SK-N-SH treated with all-trans-retinoic acid at 6 μM for 48 hours (cell line): ENCODE results near the gene PRM1.
A peak's percentile ranks its signal among the peaks of the same experiment; 100 is the strongest.

Source experiments
- ATAC-seq: fragments of 200-7000 bp; cut with Tn5 transposase; 3 replicates; pipeline ENCODE4 v1.9.1; 2020; ENCODE audit warnings: mild to moderate bottlenecking, moderate library complexity
- ARNTL ChIP-seq: fragments of 450-650 bp; formaldehyde crosslinking; IDR thresholded peaks from 2 replicates; pipeline ENCODE4 v1.5.0; 2020; ENCODE audit warnings: low read depth, mild to moderate bottlenecking, moderate library complexity, borderline replicate concordance
- CSDC2 ChIP-seq: fragments of 250-450 bp; sonication (Bioruptor Pico); IDR thresholded peaks from 2 replicates; pipeline ENCODE4 v1.5.0; 2020; ENCODE audit warnings: mild to moderate bottlenecking, moderate library complexity
- ESRRG ChIP-seq: fragments of 250-450 bp; sonication (Bioruptor Pico); IDR thresholded peaks from 2 replicates; pipeline ENCODE4 v1.6.1; 2021; ENCODE audit warnings: mild to moderate bottlenecking
- GLIS3 ChIP-seq: fragments of 250-450 bp; sonication (Bioruptor Pico); IDR thresholded peaks from 2 replicates; pipeline ENCODE4 v1.5.0; 2020; ENCODE audit warnings: mild to moderate bottlenecking, moderate library complexity
- OSR1 ChIP-seq: fragments of 250-450 bp; sonication (Bioruptor Pico); IDR thresholded peaks from 2 replicates; pipeline ENCODE4 v1.8.0; 2022; ENCODE audit warnings: moderate library complexity, mild to moderate bottlenecking, inconsistent platforms
- PPARA ChIP-seq: fragments of 250-450 bp; sonication (Bioruptor Pico); IDR thresholded peaks from 2 replicates; pipeline ENCODE4 v1.5.0; 2020; ENCODE audit warnings: mild to moderate bottlenecking, borderline replicate concordance
- RARB ChIP-seq: fragments of 250-450 bp; sonication (Bioruptor Pico); IDR thresholded peaks from 2 replicates; pipeline ENCODE4 v1.8.0; 2021; ENCODE audit warnings: mild to moderate bottlenecking, moderate library complexity
- SNAI2 ChIP-seq: fragments of 250-450 bp; sonication (Bioruptor Pico); IDR thresholded peaks from 2 replicates; pipeline ENCODE4 v1.5.0; 2020; ENCODE audit warnings: mild to moderate bottlenecking, moderate library complexity
- TOX ChIP-seq: fragments of 250-450 bp; sonication (Bioruptor Pico); IDR thresholded peaks from 2 replicates; pipeline ENCODE4 v1.8.0; 2021; ENCODE audit warnings: mild to moderate bottlenecking, moderate library complexity, borderline replicate concordance
- ZC3H10 ChIP-seq: fragments of 250-450 bp; sonication (Bioruptor Pico); IDR thresholded peaks from 2 replicates; pipeline ENCODE4 v1.5.1; 2021; ENCODE audit warnings: mild to moderate bottlenecking, moderate library complexity
- ZFP3 ChIP-seq: fragments of 250-450 bp; sonication (Bioruptor Pico); IDR thresholded peaks from 2 replicates; pipeline ENCODE4 v1.5.0; 2020; ENCODE audit warnings: mild to moderate bottlenecking, moderate library complexity
- ZFP30 ChIP-seq: fragments of 450-650 bp; formaldehyde crosslinking; IDR thresholded peaks from 2 replicates; pipeline ENCODE4 v1.5.0; 2022; ENCODE audit warnings: mild to moderate bottlenecking, moderate library complexity
- ZNF70 ChIP-seq: fragments of 450-650 bp; formaldehyde crosslinking; IDR thresholded peaks from 2 replicates; pipeline ENCODE4 v1.5.0; 2020; ENCODE audit warnings: mild to moderate bottlenecking, moderate library complexity
- ZNF8 ChIP-seq: fragments of 450-650 bp; formaldehyde crosslinking; IDR thresholded peaks from 2 replicates; pipeline ENCODE4 v1.5.0; 2020; ENCODE audit warnings: mild to moderate bottlenecking, moderate library complexity
- TF ChIP-seq, protein P1 (sequence below): fragments of 250-450 bp; sonication (Bioruptor Pico); IDR thresholded peaks from 2 replicates; pipeline ENCODE4 v1.5.1; 2020; ENCODE audit warnings: low read depth, mild to moderate bottlenecking, moderate library complexity
- TF ChIP-seq, protein P2 (sequence below): fragments of 250-450 bp; sonication (Bioruptor Pico); IDR thresholded peaks from 2 replicates; pipeline ENCODE4 v1.5.1; 2021; ENCODE audit warnings: mild to moderate bottlenecking, moderate library complexity
- TF ChIP-seq, protein P3 (sequence below): fragments of 250-450 bp; sonication (Bioruptor Pico); IDR thresholded peaks from 2 replicates; pipeline ENCODE4 v1.8.0; 2021; ENCODE audit warnings: low read depth, mild to moderate bottlenecking, moderate library complexity, borderline replicate concordance
- TF ChIP-seq, protein P4 (sequence below): fragments of 250-450 bp; sonication (Bioruptor Pico); IDR thresholded peaks from 2 replicates; pipeline ENCODE4 v1.5.0; 2020; ENCODE audit warnings: mild to moderate bottlenecking, moderate library complexity
- TF ChIP-seq, protein P5 (sequence below): fragments of 250-450 bp; sonication (Bioruptor Pico); IDR thresholded peaks from 2 replicates; pipeline ENCODE4 v1.8.0; 2020; ENCODE audit warnings: mild to moderate bottlenecking, moderate library complexity, borderline replicate concordance

PRM1 gene

DNA sequence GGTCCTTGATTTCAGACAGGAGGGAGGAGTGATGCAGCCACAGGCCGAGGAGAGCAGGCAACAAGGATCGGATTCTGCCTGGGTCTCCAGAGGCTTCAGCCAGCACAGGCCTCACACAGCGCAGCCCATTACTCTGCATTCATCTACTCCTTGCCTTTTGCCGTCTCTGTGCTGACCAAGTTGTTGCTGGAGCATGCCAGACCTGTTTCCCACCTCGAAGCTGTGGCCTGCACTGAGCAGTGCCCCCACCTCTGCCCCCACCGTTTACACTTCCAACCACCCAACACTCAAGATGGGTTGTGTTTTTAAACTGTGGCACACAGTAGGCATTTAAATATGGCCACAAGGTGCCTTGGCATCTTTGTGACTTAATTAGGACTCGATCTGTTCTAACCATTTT is 6.2 kb downstream of the PRM1 start:
- TF ChIP-seq, protein P1, sequence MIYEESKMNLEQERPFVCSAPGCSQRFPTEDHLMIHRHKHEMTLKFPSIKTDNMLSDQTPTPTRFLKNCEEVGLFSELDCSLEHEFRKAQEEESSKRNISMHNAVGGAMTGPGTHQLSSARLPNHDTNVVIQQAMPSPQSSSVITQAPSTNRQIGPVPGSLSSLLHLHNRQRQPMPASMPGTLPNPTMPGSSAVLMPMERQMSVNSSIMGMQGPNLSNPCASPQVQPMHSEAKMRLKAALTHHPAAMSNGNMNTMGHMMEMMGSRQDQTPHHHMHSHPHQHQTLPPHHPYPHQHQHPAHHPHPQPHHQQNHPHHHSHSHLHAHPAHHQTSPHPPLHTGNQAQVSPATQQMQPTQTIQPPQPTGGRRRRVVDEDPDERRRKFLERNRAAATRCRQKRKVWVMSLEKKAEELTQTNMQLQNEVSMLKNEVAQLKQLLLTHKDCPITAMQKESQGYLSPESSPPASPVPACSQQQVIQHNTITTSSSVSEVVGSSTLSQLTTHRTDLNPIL, result no peak
- TF ChIP-seq, protein P2, sequence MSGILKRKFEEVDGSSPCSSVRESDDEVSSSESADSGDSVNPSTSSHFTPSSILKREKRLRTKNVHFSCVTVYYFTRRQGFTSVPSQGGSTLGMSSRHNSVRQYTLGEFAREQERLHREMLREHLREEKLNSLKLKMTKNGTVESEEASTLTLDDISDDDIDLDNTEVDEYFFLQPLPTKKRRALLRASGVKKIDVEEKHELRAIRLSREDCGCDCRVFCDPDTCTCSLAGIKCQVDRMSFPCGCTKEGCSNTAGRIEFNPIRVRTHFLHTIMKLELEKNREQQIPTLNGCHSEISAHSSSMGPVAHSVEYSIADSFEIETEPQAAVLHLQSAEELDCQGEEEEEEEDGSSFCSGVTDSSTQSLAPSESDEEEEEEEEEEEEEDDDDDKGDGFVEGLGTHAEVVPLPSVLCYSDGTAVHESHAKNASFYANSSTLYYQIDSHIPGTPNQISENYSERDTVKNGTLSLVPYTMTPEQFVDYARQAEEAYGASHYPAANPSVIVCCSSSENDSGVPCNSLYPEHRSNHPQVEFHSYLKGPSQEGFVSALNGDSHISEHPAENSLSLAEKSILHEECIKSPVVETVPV (CRISPR knock-in tag), result no peak
- no peak for TF ChIP-seq ZC3H10 (CRISPR knock-in tag)
- TF ChIP-seq CSDC2 (CRISPR knock-in tag), result no peak
- no peak for TF ChIP-seq ZFP3
- TF ChIP-seq TOX, result no peak
- TF ChIP-seq, protein P3, sequence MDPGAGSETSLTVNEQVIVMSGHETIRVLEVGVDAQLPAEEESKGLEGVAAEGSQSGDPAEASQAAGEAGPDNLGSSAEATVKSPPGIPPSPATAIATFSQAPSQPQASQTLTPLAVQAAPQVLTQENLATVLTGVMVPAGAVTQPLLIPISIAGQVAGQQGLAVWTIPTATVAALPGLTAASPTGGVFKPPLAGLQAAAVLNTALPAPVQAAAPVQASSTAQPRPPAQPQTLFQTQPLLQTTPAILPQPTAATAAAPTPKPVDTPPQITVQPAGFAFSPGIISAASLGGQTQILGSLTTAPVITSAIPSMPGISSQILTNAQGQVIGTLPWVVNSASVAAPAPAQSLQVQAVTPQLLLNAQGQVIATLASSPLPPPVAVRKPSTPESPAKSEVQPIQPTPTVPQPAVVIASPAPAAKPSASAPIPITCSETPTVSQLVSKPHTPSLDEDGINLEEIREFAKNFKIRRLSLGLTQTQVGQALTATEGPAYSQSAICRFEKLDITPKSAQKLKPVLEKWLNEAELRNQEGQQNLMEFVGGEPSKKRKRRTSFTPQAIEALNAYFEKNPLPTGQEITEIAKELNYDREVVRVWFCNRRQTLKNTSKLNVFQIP (CRISPR knock-in tag), result no peak
- TF ChIP-seq OSR1 (CRISPR knock-in tag), result no peak
- TF ChIP-seq, protein P4, sequence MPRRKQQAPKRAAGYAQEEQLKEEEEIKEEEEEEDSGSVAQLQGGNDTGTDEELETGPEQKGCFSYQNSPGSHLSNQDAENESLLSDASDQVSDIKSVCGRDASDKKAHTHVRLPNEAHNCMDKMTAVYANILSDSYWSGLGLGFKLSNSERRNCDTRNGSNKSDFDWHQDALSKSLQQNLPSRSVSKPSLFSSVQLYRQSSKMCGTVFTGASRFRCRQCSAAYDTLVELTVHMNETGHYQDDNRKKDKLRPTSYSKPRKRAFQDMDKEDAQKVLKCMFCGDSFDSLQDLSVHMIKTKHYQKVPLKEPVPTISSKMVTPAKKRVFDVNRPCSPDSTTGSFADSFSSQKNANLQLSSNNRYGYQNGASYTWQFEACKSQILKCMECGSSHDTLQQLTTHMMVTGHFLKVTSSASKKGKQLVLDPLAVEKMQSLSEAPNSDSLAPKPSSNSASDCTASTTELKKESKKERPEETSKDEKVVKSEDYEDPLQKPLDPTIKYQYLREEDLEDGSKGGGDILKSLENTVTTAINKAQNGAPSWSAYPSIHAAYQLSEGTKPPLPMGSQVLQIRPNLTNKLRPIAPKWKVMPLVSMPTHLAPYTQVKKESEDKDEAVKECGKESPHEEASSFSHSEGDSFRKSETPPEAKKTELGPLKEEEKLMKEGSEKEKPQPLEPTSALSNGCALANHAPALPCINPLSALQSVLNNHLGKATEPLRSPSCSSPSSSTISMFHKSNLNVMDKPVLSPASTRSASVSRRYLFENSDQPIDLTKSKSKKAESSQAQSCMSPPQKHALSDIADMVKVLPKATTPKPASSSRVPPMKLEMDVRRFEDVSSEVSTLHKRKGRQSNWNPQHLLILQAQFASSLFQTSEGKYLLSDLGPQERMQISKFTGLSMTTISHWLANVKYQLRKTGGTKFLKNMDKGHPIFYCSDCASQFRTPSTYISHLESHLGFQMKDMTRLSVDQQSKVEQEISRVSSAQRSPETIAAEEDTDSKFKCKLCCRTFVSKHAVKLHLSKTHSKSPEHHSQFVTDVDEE (CRISPR knock-in tag), result no peak
- no peak for TF ChIP-seq SNAI2 (CRISPR knock-in tag)
- TF ChIP-seq ZFP30, result no peak
- no peak for TF ChIP-seq GLIS3
- TF ChIP-seq ESRRG (CRISPR knock-in tag), result no peak
- ATAC-seq, result no peak

DNA sequence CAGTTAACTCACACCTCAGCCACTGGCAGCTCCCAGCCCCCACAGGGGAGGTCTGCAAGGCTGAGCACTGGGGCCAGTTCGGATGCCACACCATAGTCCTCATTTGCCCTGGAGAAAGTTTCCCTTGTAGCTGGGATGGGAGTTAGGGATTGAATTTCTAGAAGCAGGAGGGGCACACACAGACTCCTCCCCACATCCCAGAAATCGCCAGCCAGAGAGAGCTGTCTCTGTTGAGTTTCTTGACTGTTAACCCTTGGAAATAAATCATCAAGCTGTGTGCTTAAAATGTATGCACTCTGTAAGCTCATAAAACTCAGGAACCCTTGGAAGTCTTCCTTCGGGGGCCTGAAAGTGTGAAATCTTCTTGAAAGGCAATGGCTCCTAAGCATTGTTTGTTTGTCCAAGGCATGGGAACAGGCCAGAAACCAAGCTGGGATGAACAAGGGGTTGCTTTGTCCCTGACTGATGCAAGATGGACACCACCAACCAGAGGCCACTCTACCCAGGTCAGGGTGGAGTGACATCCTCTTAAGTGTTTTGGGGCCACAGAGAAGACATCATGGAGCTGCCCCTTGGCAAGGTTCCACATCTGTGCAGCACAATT is 7.3 kb downstream of the PRM1 start:
- TF ChIP-seq, protein P3 (CRISPR knock-in tag), result no peak
- TF ChIP-seq PPARA (CRISPR knock-in tag) (no peak), CSDC2 (CRISPR knock-in tag) (no peak), TOX (no peak), ZNF8 (CRISPR knock-in tag) (no peak), ZNF70 (CRISPR knock-in tag) (no peak), ARNTL (CRISPR knock-in tag) (no peak), ZFP30 (no peak), RARB (CRISPR knock-in tag) (no peak), OSR1 (CRISPR knock-in tag) (no peak), ZC3H10 (CRISPR knock-in tag) (no peak), ZFP3 (no peak), SNAI2 (CRISPR knock-in tag) (no peak)
- TF ChIP-seq, protein P4 (CRISPR knock-in tag), result no peak
- TF ChIP-seq, protein P5, sequence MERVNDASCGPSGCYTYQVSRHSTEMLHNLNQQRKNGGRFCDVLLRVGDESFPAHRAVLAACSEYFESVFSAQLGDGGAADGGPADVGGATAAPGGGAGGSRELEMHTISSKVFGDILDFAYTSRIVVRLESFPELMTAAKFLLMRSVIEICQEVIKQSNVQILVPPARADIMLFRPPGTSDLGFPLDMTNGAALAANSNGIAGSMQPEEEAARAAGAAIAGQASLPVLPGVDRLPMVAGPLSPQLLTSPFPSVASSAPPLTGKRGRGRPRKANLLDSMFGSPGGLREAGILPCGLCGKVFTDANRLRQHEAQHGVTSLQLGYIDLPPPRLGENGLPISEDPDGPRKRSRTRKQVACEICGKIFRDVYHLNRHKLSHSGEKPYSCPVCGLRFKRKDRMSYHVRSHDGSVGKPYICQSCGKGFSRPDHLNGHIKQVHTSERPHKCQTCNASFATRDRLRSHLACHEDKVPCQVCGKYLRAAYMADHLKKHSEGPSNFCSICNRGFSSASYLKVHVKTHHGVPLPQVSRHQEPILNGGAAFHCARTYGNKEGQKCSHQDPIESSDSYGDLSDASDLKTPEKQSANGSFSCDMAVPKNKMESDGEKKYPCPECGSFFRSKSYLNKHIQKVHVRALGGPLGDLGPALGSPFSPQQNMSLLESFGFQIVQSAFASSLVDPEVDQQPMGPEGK (CRISPR knock-in tag), result no peak
- TF ChIP-seq, protein P2 (CRISPR knock-in tag), result no peak
- peak; percentile 21; the same call in 2 of the 3 replicates for ATAC-seq
